ENCODE data around the gene ANKIB1. TPM values are rescaled to one million over a fixed set of nuclear protein-coding genes. Genes with fewer than 3 reads are reported as not detected.
"Not testable (repeated sequence)": the region's sequence is repeated elsewhere in the genome, so short reads cannot be mapped to it uniquely, and the experiment has no call there.

ANKIB1 gene
- total and polyA plus RNA-seq, 2 donors (not counting 1 experiment from before 2014, with no cell fraction given) = 53.4 to 60.4 TPM

DNA sequence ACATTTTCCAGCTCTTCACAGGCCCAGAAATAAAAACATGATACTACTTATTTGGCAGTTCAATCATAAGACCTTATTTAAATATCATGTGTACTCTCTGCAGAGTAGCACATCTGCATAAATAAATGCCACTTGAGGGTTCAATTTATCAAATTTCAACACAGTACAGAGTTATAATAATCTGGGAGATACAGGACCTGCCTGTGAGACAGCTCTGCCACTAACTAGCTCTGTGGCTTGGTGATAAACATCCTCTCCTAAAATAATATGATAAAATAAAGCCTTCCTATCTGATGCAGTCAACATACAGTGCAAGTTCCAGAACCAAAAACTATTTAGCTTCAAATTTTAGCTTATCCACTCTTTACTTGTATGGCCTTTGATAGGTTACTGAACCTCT, 110.6 kb downstream of the ANKIB1 start:
- Histone ChIP-seq H3K9me3 (ENCODE audit: control insufficient read depth, insufficient read depth, low read depth, low read length) (no peaks in the 10 kb centered on the region), H3K9ac (ENCODE audit: insufficient read depth, low read length) (no peak overlapping the region), H3K36me3 (ENCODE audit: control insufficient read depth, insufficient read depth, low read length) (no peaks in the 10 kb centered on the region), H3K27ac (ENCODE audit: insufficient read depth, low read length) (no peak overlapping the region), H2AFZ (ENCODE audit: low read length) (no peak overlapping the region), H3K4me1 (ENCODE audit: control insufficient read depth, extremely low read depth, insufficient read depth, low read length) (no peaks in the 10 kb centered on the region), H3K79me2 (ENCODE audit: control insufficient read depth, insufficient read depth, low read length) (no peaks in the 10 kb centered on the region), H3K4me3 (replicated peaks in 1 of 4; ENCODE audit: control extremely low read depth in 1 of 4, insufficient read depth in 1 of 4, low read depth in 3 of 4, low read length in 4 of 4) (no peak overlapping the region), H4K20me1 (ENCODE audit: control insufficient read depth, extremely low read depth, insufficient read depth, low read length) (no peaks in the 10 kb centered on the region), H3K27me3 (ENCODE audit: control insufficient read depth, insufficient read depth, low read length) (no peaks in the 10 kb centered on the region), H3K4me2 (ENCODE audit: extremely low read depth, insufficient read depth, low read length) (no peak overlapping the region)
- TF ChIP-seq EZH2 (IDR thresholded peaks at IDR 0.05; ENCODE audit: low read length, missing control alignments) = no peak
- TF ChIP-seq, protein P1, sequence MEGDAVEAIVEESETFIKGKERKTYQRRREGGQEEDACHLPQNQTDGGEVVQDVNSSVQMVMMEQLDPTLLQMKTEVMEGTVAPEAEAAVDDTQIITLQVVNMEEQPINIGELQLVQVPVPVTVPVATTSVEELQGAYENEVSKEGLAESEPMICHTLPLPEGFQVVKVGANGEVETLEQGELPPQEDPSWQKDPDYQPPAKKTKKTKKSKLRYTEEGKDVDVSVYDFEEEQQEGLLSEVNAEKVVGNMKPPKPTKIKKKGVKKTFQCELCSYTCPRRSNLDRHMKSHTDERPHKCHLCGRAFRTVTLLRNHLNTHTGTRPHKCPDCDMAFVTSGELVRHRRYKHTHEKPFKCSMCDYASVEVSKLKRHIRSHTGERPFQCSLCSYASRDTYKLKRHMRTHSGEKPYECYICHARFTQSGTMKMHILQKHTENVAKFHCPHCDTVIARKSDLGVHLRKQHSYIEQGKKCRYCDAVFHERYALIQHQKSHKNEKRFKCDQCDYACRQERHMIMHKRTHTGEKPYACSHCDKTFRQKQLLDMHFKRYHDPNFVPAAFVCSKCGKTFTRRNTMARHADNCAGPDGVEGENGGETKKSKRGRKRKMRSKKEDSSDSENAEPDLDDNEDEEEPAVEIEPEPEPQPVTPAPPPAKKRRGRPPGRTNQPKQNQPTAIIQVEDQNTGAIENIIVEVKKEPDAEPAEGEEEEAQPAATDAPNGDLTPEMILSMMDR (conservative IDR thresholded peaks at IDR 0.05 in 1 of 2, IDR thresholded peaks at IDR 0.05 in 1 of 2; ENCODE audit: low read depth in 1 of 2, low read length in 2 of 2) = no peak
- no peak for DNase-seq (ENCODE audit: low read depth in 2 of 2)

DNA sequence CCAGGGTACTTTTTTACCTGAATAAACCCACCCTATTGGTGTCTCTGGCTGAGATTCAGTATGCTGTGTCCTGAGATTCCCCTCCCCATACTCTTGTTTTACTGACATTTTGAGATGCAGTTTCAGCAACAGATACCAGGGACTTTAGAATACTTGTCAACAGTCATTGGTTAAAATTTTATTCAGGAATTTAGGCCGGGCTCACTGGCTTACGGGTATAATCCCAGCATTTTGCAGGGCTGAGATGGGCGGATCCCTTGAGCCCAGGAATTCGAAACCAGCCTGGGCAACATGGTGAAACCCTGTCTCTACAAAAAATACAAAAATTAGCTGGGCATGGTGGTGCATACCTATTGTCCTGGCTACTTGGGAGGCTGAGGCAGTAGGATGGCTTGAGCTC, 111.5 kb downstream of the ANKIB1 start:
- Histone ChIP-seq H3K4me3 (replicated peaks in 1 of 4; ENCODE audit: control extremely low read depth in 1 of 4, insufficient read depth in 1 of 4, low read depth in 3 of 4, low read length in 4 of 4) (no peak overlapping the region), H2AFZ (ENCODE audit: low read length) (no peak overlapping the region), H3K9me3 (ENCODE audit: control insufficient read depth, insufficient read depth, low read depth, low read length) (no peaks in the 10 kb centered on the region), H3K4me1 (ENCODE audit: control insufficient read depth, extremely low read depth, insufficient read depth, low read length) (no peaks in the 10 kb centered on the region), H3K27ac (ENCODE audit: insufficient read depth, low read length) (no peak overlapping the region), H3K27me3 (ENCODE audit: control insufficient read depth, insufficient read depth, low read length) (no peaks in the 10 kb centered on the region), H3K79me2 (ENCODE audit: control insufficient read depth, insufficient read depth, low read length) (no peaks in the 10 kb centered on the region), H3K36me3 (ENCODE audit: control insufficient read depth, insufficient read depth, low read length) (no peaks in the 10 kb centered on the region), H4K20me1 (ENCODE audit: control insufficient read depth, extremely low read depth, insufficient read depth, low read length) (no peaks in the 10 kb centered on the region), H3K4me2 (ENCODE audit: extremely low read depth, insufficient read depth, low read length) (no peak overlapping the region), H3K9ac (ENCODE audit: insufficient read depth, low read length) (no peak overlapping the region)
- no peak for TF ChIP-seq EZH2 (IDR thresholded peaks at IDR 0.05; ENCODE audit: low read length, missing control alignments)
- TF ChIP-seq, protein P1 (conservative IDR thresholded peaks at IDR 0.05 in 1 of 2, IDR thresholded peaks at IDR 0.05 in 1 of 2; ENCODE audit: low read depth in 1 of 2, low read length in 2 of 2) = no peak
- DNase-seq (ENCODE audit: low read depth in 2 of 2) = no peak

DNA sequence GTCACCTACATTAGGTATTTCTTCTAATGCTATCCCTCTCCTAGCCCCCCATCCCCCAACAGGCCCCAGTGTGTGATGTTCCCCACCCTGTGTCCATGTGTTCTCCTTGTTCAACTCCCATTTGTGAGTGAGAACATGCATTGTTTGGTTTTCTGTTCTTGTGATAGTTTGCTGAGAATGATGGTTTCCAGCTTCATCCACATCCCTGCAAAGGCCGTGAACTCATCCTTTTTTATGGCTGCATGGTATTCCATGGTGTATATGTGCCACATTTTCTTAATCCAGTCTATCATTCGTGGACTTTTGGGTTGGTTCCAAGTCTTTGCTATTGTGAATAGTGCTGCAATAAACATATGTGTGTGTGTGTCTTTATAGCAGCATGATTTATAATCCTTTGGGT, 113.4 kb downstream of the ANKIB1 start:
- not testable (repeated sequence) for H3K36me3 ChIP-seq (ENCODE audit: control insufficient read depth, insufficient read depth, low read length); H4K20me1 ChIP-seq (ENCODE audit: control insufficient read depth, extremely low read depth, insufficient read depth, low read length); H3K4me1 ChIP-seq (ENCODE audit: control insufficient read depth, extremely low read depth, insufficient read depth, low read length); H3K4me3 ChIP-seq (replicated peaks in 1 of 4; ENCODE audit: control extremely low read depth in 1 of 4, insufficient read depth in 1 of 4, low read depth in 3 of 4, low read length in 4 of 4); H2AFZ ChIP-seq (ENCODE audit: low read length); H3K9me3 ChIP-seq (ENCODE audit: control insufficient read depth, insufficient read depth, low read depth, low read length); H3K79me2 ChIP-seq (ENCODE audit: control insufficient read depth, insufficient read depth, low read length); H3K9ac ChIP-seq (ENCODE audit: insufficient read depth, low read length); DNase-seq (ENCODE audit: low read depth in 2 of 2); H3K27me3 ChIP-seq (ENCODE audit: control insufficient read depth, insufficient read depth, low read length); H3K4me2 ChIP-seq (ENCODE audit: extremely low read depth, insufficient read depth, low read length); H3K27ac ChIP-seq (ENCODE audit: insufficient read depth, low read length)
